Ovary (tissue), 9 donors: ENCODE data around the gene MIAT. TPM values are rescaled to one million over a fixed set of nuclear protein-coding genes. Genes with fewer than 3 reads are reported as not detected.
"Not testable (repeated sequence)": the region's sequence is repeated elsewhere in the genome, so short reads cannot be mapped to it uniquely, and the experiment has no call there.

ENCODE experiments used
- DNase-seq, 5 donors: peaks; one replicate each; pipeline ENCODE4 v3.0.0-alpha.2; 2019 to 2020
- H3K27ac ChIP-seq, 2 donors: fragments of 200-600 bp; one replicate each; pipeline versions ENCODE4 v1.5.1 to v1.8.0; 2019 to 2022
- H3K27me3 ChIP-seq: fragments of 200-600 bp; one replicate; pipeline ENCODE4 v1.8.0; 2022
- H3K36me3 ChIP-seq: fragments of 200-600 bp; sonication (generic); one replicate; pipeline ENCODE4 v1.5.1; 2019
- H3K4me1 ChIP-seq: one replicate; pipeline ENCODE4 v1.8.1; 2013; ENCODE audit warnings: mild to moderate bottlenecking, moderate library complexity; ENCODE audit not compliant: insufficient read depth
- H3K4me3 ChIP-seq: fragments of 200-600 bp; sonication (generic); one replicate; pipeline ENCODE4 v1.5.1; 2017
- H3K9me3 ChIP-seq, 2 donors: fragments of 200-600 bp in 1 of 2; sonication (generic) in 1 of 2; one replicate each; pipeline versions ENCODE4 v1.5.1 to v1.8.1; 2013 to 2019; ENCODE audit warnings: mild to moderate bottlenecking in 1 of 2, moderate library complexity in 1 of 2
- EP300 ChIP-seq: sonication (generic); formaldehyde crosslinking; IDR thresholded peaks from one replicate; pipeline ENCODE4 v1.6.1; 2017; ENCODE audit warnings: antibody characterized with exemption
- POLR2A ChIP-seq: fragments of 450-650 bp; IDR thresholded peaks from one replicate; pipeline ENCODE4 v1.6.1; 2017; ENCODE audit warnings: antibody characterized with exemption, mild to moderate bottlenecking, moderate library complexity
- WGBS, 3 donors: extraction: QIAGEN DNeasy Blood & Tissue Kit in 1 of 3; methylation state at CpG; one replicate each; pipeline versions ENCODE4 v1.1.5 to v1.1.7; 2013 to 2017; 5-methylcytosine and 5-hydroxymethylcytosine counted together
- intact Hi-C, 4 donors: fragments of 100-400 bp; cut with DNase I; formaldehyde crosslinking; loops; one replicate each; pipeline versions ENCODE4 v1.11.0 to v1.15.1; 2022 to 2023
- polyA plus RNA-seq, 2 donors: library from polyadenylated mRNA; stranded (reverse); fragments of 200-250 nt in 1 of 2; fragments of 350-450 nt in 1 of 2; fragmentation: Illumina TruSeq in 1 of 2; extraction: RNeasy Lipid Tissue Mini Kit (QIAGEN cat#74804) in 1 of 2; gene quantifications; one replicate each; pipeline ENCODE4 v1.2.3, GENCODE V29; 2013 to 2014
- total RNA-seq, 7 donors: library from RNA; depleted of rRNA in 2 of 7; stranded (reverse); fragments of >200 nt in 2 of 7; fragmentation: NEBNext Ultra II Directional in 3 of 7; extraction: Animal tissue kit (Norgen Biotek cat#: 25700) in 3 of 7; gene quantifications; one replicate each; pipeline versions ENCODE4 v1.1.0 to v1.2.4, GENCODE V29; 2016 to 2023
- TF ChIP-seq, protein P1 (sequence below), 3 donors: fragments of 450-650 bp in 2 of 3; fragments of 200-600 bp in 1 of 3; IDR thresholded peaks; one replicate each; pipeline versions ENCODE4 v1.5.1 to v1.8.0; 2016 to 2022; ENCODE audit warnings: antibody characterized with exemption in 3 of 3, mild to moderate bottlenecking in 1 of 3
- donor health status: DM: no; HTN: no; CAD: no; lungs with moderate emphysema.
- donor health status: DM: no; HTN: no; CAD: no.
- donor health status: Bipolar disorder and iron deficiency.
- donor health status: DM: yes; HTN: yes; CAD: no.
- donor health status: DM: no; HTN: no; CAD: no.
- donor health status: DM: yes; HTN: yes; CAD: no.

Gene MIAT
- total and polyA plus RNA-seq, 9 donors: 0.15 to 0.97 (median 0.56) TPM

DNA sequence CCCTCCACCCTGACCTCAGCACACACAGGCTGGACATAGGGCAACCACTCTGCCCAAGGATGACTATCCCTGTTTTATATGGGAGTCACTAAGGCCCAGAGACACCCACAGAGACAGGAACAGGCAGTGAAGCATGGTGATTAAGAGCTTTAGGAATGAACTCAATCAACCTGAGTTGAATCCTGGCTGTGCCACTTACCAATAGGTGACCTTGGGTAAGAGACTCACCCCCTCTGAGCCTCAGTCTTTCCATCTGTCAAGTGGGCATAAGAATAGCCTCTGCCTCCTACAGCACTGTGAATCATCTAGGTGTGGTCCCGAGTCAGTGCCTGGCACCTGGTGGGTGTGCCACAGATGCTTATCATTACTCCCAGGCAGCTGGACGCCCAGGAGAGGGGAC, 46.4 kb upstream of the MIAT start:
- Histone ChIP-seq H3K4me3 (no peak overlapping the region), H3K27ac (no peak overlapping the region), H3K9me3 (no peaks in the 10 kb centered on the region), H3K27me3 (no peaks in the 10 kb centered on the region), H3K36me3 (no peaks in the 10 kb centered on the region), H3K4me1 (no peaks in the 10 kb centered on the region)
- 68 to 88% (median 69%) methylated on average over 2 of the region's 2 CpGs for WGBS, 3 donors
- TF ChIP-seq POLR2A (no peak), EP300 (no peak)
- TF ChIP-seq, protein P1, sequence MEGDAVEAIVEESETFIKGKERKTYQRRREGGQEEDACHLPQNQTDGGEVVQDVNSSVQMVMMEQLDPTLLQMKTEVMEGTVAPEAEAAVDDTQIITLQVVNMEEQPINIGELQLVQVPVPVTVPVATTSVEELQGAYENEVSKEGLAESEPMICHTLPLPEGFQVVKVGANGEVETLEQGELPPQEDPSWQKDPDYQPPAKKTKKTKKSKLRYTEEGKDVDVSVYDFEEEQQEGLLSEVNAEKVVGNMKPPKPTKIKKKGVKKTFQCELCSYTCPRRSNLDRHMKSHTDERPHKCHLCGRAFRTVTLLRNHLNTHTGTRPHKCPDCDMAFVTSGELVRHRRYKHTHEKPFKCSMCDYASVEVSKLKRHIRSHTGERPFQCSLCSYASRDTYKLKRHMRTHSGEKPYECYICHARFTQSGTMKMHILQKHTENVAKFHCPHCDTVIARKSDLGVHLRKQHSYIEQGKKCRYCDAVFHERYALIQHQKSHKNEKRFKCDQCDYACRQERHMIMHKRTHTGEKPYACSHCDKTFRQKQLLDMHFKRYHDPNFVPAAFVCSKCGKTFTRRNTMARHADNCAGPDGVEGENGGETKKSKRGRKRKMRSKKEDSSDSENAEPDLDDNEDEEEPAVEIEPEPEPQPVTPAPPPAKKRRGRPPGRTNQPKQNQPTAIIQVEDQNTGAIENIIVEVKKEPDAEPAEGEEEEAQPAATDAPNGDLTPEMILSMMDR (IDR thresholded peaks at IDR 0.05): no peak
- no peak for DNase-seq
- intact Hi-C loops: no loop called here

DNA sequence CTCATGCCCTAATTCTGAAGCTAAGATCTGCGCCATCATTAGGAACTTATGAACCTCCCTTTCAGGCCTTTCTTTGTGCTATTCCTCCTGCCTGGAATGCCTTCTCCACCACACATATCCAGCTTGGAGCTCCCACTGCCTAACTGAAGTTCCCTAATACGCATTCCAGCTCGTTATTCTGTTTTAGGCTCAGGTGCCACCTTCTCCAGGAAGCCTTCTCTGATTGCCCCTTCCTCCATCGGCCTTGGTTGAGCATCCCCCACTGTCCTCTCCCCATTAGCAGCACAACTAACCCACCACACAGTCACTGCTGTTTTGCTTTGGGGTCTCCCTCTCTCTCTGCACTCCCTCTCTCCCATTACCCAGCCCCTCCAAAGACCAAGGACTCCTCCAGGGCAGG, 44.7 kb upstream of the MIAT start:
- TF ChIP-seq EP300 (no peak), POLR2A (no peak)
- TF ChIP-seq, protein P1 (IDR thresholded peaks at IDR 0.05): no peak
- Histone ChIP-seq H3K36me3 (no peaks in the 10 kb centered on the region), H3K9me3 (no peaks in the 10 kb centered on the region), H3K27me3 (no peaks in the 10 kb centered on the region), H3K4me1 (no peaks in the 10 kb centered on the region), H3K27ac (no peak overlapping the region), H3K4me3 (no peak overlapping the region)
- DNase-seq: no peak
- intact Hi-C loops: no loop called here
- WGBS, 3 donors: 83 to 89% (median 85%) methylated on average over 4 of the region's 4 CpGs

DNA sequence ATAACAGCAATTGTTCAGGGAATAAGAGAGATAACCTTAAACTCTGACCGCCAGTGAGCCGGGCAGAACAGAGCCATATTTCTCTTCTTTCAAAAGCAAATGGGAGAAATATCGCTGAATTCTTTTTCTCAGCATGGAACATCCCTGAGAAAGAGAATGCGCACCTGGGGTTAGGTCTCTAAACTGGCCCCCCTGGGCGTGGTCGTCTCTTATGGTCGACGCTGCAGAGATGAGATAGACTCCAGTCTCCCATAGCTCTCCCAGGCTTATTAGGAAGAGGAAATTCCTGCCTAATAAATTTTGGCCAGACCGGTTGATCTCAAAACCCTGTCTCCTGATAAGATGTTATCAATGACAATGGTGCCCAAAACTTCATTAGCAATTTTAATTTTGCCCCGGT, 43.6 kb upstream of the MIAT start:
- H3K9me3 ChIP-seq, H3K4me1 ChIP-seq, H3K27ac ChIP-seq, H3K27me3 ChIP-seq, H3K36me3 ChIP-seq, intact Hi-C loops, DNase-seq, H3K4me3 ChIP-seq: not testable (repeated sequence)
- 11 to 20% (median 17%) methylated on average over 10 of the region's 10 CpGs for WGBS, 3 donors

DNA sequence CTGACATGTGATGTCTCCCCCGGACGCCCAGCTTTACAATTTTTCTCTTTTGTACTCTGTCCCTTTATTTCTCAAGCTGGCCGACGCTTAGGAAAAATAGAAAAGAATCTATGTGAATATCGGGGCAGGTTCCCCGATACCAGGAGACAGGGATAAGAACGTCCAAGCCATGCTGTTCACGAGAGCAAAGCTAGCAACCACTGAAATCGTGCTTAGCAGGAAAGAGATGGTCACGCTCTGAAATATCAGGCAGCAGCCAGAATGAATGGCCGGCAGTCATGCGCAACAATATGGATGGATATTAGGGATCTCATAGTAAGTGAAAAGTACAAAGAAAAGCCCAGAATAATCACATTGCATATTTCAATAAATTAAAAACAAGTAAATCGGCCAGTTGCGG, 43.1 kb upstream of the MIAT start:
- intact Hi-C loops: no loop called here
- no peaks in the 10 kb centered on the region for H3K27me3 ChIP-seq
- no peaks in the 10 kb centered on the region for H3K4me1 ChIP-seq
- no peaks in the 10 kb centered on the region for H3K36me3 ChIP-seq
- no peak for DNase-seq
- TF ChIP-seq, protein P1 (IDR thresholded peaks at IDR 0.05): no peak
- TF ChIP-seq EP300: no peak
- no peak for TF ChIP-seq POLR2A
- no peak overlapping the region for H3K27ac ChIP-seq
- H3K4me3 ChIP-seq: no peak overlapping the region
- 45 to 53% (median 50%) methylated on average over 14 of the region's 14 CpGs for WGBS, 3 donors
- H3K9me3 ChIP-seq: no peaks in the 10 kb centered on the region

DNA sequence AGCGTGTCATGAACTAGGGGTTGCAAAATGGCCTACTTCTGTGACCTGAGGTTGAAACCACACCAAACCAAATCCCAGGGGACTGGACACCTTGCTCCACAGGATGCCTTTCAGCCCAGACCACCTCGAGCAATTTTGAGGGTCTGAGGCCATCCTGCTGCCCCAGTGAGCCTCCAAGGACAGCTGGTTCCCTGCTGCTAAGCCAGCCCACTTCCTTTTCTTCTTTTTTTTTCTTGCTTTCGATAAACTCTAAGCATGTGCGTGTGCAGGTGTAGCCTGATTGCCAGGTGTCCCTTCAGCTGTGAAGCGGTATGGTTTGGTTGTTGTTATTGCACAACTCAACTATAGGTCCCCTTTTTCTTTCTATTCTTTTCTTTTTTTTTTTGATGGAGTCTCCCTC, 42.2 kb upstream of the MIAT start:
- Histone ChIP-seq H3K4me1 (no peaks in the 10 kb centered on the region), H3K36me3 (no peaks in the 10 kb centered on the region), H3K4me3 (no peak overlapping the region), H3K27me3 (no peaks in the 10 kb centered on the region), H3K27ac (no peak overlapping the region), H3K9me3 (no peaks in the 10 kb centered on the region)
- DNase-seq: no peak
- 42 to 53% (median 44%) methylated on average over 5 of the region's 5 CpGs for WGBS, 3 donors
- intact Hi-C loops: no loop called here
- TF ChIP-seq POLR2A: no peak
- TF ChIP-seq, protein P1 (IDR thresholded peaks at IDR 0.05): no peak
- TF ChIP-seq EP300: no peak
